MM.1S (cell line): ENCODE data around the gene CDC42EP5.

ENCODE experiments used
- DNase-seq: peaks from one replicate; pipeline ENCODE4 v3.0.0-alpha.2; 2015
- H2AFZ ChIP-seq: fragments of 300-600 bp; sonication (generic); 2 replicates; pipeline ENCODE4 v1.6.0; 2016; ENCODE audit warnings: antibody characterized with exemption, low read length
- H3F3A ChIP-seq: fragments of 300-600 bp; sonication (generic); 2 replicates; pipeline ENCODE4 v1.6.1; 2016; ENCODE audit warnings: mild to moderate bottlenecking, antibody characterized with exemption, low read length, moderate library complexity, mixed read lengths; ENCODE audit not compliant: insufficient read depth
- H3K27ac ChIP-seq: fragments of 300-600 bp; sonication (generic); 2 replicates; pipeline ENCODE4 v1.5.1; 2016; ENCODE audit warnings: mild to moderate bottlenecking, low read length
- H3K27me3 ChIP-seq: fragments of 300-600 bp; sonication (generic); replicated peaks from 2 replicates; pipeline ENCODE4 v1.6.0; 2016; ENCODE audit warnings: low read length; ENCODE audit not compliant: insufficient read depth
- H3K36me3 ChIP-seq: fragments of 300-600 bp; sonication (generic); replicated peaks from 2 replicates; pipeline ENCODE4 v1.6.1; 2016; ENCODE audit warnings: mild to moderate bottlenecking, low read length, mixed read lengths; ENCODE audit not compliant: insufficient read depth
- H3K4me1 ChIP-seq: fragments of 300-600 bp; sonication (generic); 2 replicates; pipeline ENCODE4 v1.6.1; 2016; ENCODE audit warnings: low read length, mixed read lengths
- H3K4me2 ChIP-seq: fragments of 300-600 bp; sonication (generic); 2 replicates; pipeline ENCODE4 v1.6.0; 2016; ENCODE audit warnings: low read depth, low read length
- H3K4me3 ChIP-seq: fragments of 300-600 bp; sonication (generic); 2 replicates; pipeline ENCODE4 v1.5.1; 2016; ENCODE audit warnings: low read length, mixed read lengths
- H3K79me2 ChIP-seq: fragments of 300-600 bp; sonication (generic); 2 replicates; pipeline ENCODE4 v1.6.1; 2016; ENCODE audit warnings: mixed run types, low read length, mixed read lengths
- H3K9ac ChIP-seq: fragments of 300-600 bp; sonication (generic); 2 replicates; pipeline ENCODE4 v1.6.1; 2016; ENCODE audit warnings: low read length, mixed read lengths
- H3K9me2 ChIP-seq: fragments of 300-600 bp; sonication (generic); replicated peaks from 2 replicates; pipeline ENCODE4 v1.6.1; 2016; ENCODE audit warnings: mild to moderate bottlenecking, low read length, mixed read lengths; ENCODE audit not compliant: insufficient read depth
- H3K9me3 ChIP-seq: fragments of 300-600 bp; sonication (generic); replicated peaks from 2 replicates; pipeline ENCODE4 v1.6.1; 2016; ENCODE audit warnings: mild to moderate bottlenecking, low read length, mixed read lengths; ENCODE audit not compliant: insufficient read depth
- H4K20me1 ChIP-seq: fragments of 300-600 bp; sonication (generic); 2 replicates; pipeline ENCODE4 v1.6.1; 2016; ENCODE audit warnings: mild to moderate bottlenecking, low read length, moderate library complexity, mixed read lengths; ENCODE audit not compliant: insufficient read depth
- CTCF ChIP-seq: fragments of 300-600 bp; sonication (generic); IDR thresholded peaks from 2 replicates; pipeline ENCODE4 v1.5.1; 2016; ENCODE audit warnings: antibody characterized with exemption, low read length, mixed read lengths
- EZH2 ChIP-seq: fragments of 300-600 bp; sonication (generic); optimal IDR thresholded peaks from 2 replicates; pipeline ENCODE3; 2017; ENCODE audit warnings: low read depth, mild to moderate bottlenecking, antibody characterized with exemption, low read length, mixed read lengths
- EZH2phosphoT487 ChIP-seq: fragments of 300-600 bp; sonication (generic); IDR thresholded peaks from 2 replicates; pipeline ENCODE4 v1.6.1; 2018; ENCODE audit warnings: antibody characterized with exemption, low read length

Gene CDC42EP5

GRCh38 chr19:54425382-54425723 lies 47.7 kb downstream of the CDC42EP5 start:
- peaks cover 89% of the 10 kb centered on the region for H3K27me3 ChIP-seq
- no peaks in the 10 kb centered on the region for H3K9me2 ChIP-seq
- H4K20me1 ChIP-seq: no peaks in the 10 kb centered on the region
- H2AFZ ChIP-seq: no peak overlapping the region
- H3K4me3 ChIP-seq: no peak overlapping the region
- DNase-seq: no peak
- no peaks in the 10 kb centered on the region for H3K4me1 ChIP-seq
- no peaks in the 10 kb centered on the region for H3F3A ChIP-seq
- no peak overlapping the region for H3K4me2 ChIP-seq
- H3K79me2 ChIP-seq: no peaks in the 10 kb centered on the region
- no peak overlapping the region for H3K9ac ChIP-seq
- H3K36me3 ChIP-seq: no peaks in the 10 kb centered on the region
- H3K27ac ChIP-seq: no peak overlapping the region
- TF ChIP-seq EZH2phosphoT487 (no peak), EZH2 (no peak), CTCF (no peak)
- no peaks in the 10 kb centered on the region for H3K9me3 ChIP-seq

- TF ChIP-seq CTCF: no peak
- TF ChIP-seq EZH2phosphoT487: no peak
- no peak for TF ChIP-seq EZH2
- H3K9ac ChIP-seq: no peak overlapping the region
- peaks cover 89% of the 10 kb centered on the region for H3K27me3 ChIP-seq
- H3K4me1 ChIP-seq: no peaks in the 10 kb centered on the region
- no peaks in the 10 kb centered on the region for H3K9me2 ChIP-seq
- no peak overlapping the region for H3K4me2 ChIP-seq
- H4K20me1 ChIP-seq: no peaks in the 10 kb centered on the region
- H3F3A ChIP-seq: no peaks in the 10 kb centered on the region
- H3K79me2 ChIP-seq: no peaks in the 10 kb centered on the region
- no peak overlapping the region for H3K4me3 ChIP-seq
- H3K9me3 ChIP-seq: no peaks in the 10 kb centered on the region
- no peaks in the 10 kb centered on the region for H3K36me3 ChIP-seq
- no peak overlapping the region for H2AFZ ChIP-seq
- DNase-seq: no peak
- H3K27ac ChIP-seq: no peak overlapping the region
Measured at GRCh38 chr19:54424660-54425381, 48.3 kb downstream of the CDC42EP5 start.

- Histone ChIP-seq H4K20me1 (no peaks in the 10 kb centered on the region), H3K36me3 (no peaks in the 10 kb centered on the region), H2AFZ (no peak overlapping the region), H3K9ac (no peak overlapping the region), H3K27me3 (peaks cover 89% of the 10 kb centered on the region), H3K4me2 (no peak overlapping the region), H3K9me3 (no peaks in the 10 kb centered on the region), H3F3A (no peaks in the 10 kb centered on the region), H3K4me1 (no peaks in the 10 kb centered on the region), H3K4me3 (no peak overlapping the region), H3K79me2 (no peaks in the 10 kb centered on the region), H3K9me2 (no peaks in the 10 kb centered on the region), H3K27ac (no peak overlapping the region)
- DNase-seq: no peak
- no peak for TF ChIP-seq EZH2
- TF ChIP-seq CTCF: no peak
Measured at GRCh38 chr19:54424201-54424600, 48.9 kb downstream of the CDC42EP5 start.
